ENCODE measurements around the gene DCX.

Gene DCX

DNA sequence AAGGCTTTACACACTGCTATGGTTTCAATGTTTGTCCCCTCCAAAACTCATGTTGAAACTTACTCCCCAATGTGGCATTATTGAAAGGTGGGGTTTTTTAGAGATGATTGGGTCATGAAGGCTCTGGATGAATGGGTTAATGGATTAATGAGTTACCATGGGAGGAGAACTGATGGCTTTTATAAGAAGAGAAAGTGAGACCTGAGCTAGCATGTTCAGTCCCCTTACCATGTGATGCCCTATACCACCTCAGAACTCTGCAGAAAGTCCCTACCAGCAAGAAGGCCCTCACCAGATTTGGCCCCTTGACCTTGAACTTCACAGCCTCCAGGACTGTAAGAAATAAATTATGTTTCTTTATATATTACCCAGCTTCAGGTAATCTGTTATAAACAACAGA, 72.8 kb downstream of the DCX start:
- Histone ChIP-seq H3K27me3 (ENCODE audit: low read depth, low read length) (no peaks in the 10 kb centered on the region), H2AFZ (ENCODE audit: low read depth, low read length) (no peak overlapping the region), H4K20me1 (ENCODE audit: insufficient read depth, low read length) (no peaks in the 10 kb centered on the region), H3K4me2 (ENCODE audit: low read length) (no peak overlapping the region), H3K9me3 (ENCODE audit: insufficient read depth, low read length) (no peaks in the 10 kb centered on the region), H3K79me2 (ENCODE audit: low read length) (no peaks in the 10 kb centered on the region), H3K27ac (ENCODE audit: low read length) (no peak overlapping the region), H3K36me3 (replicated peaks; ENCODE audit: low read depth, low read length) (no peaks in the 10 kb centered on the region), H3K4me1 (ENCODE audit: low read length) (no peaks in the 10 kb centered on the region), H3K9ac (ENCODE audit: low read length) (no peak overlapping the region), H3K4me3 (ENCODE audit: low read length) (no peak overlapping the region)
- TF ChIP-seq EZH2phosphoT487 (IDR thresholded peaks at IDR 0.05; ENCODE audit: low read depth), result no peak
- TF ChIP-seq, protein P1, sequence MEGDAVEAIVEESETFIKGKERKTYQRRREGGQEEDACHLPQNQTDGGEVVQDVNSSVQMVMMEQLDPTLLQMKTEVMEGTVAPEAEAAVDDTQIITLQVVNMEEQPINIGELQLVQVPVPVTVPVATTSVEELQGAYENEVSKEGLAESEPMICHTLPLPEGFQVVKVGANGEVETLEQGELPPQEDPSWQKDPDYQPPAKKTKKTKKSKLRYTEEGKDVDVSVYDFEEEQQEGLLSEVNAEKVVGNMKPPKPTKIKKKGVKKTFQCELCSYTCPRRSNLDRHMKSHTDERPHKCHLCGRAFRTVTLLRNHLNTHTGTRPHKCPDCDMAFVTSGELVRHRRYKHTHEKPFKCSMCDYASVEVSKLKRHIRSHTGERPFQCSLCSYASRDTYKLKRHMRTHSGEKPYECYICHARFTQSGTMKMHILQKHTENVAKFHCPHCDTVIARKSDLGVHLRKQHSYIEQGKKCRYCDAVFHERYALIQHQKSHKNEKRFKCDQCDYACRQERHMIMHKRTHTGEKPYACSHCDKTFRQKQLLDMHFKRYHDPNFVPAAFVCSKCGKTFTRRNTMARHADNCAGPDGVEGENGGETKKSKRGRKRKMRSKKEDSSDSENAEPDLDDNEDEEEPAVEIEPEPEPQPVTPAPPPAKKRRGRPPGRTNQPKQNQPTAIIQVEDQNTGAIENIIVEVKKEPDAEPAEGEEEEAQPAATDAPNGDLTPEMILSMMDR (IDR thresholded peaks at IDR 0.05; ENCODE audit: low read depth, low read length), result no peak

DNA sequence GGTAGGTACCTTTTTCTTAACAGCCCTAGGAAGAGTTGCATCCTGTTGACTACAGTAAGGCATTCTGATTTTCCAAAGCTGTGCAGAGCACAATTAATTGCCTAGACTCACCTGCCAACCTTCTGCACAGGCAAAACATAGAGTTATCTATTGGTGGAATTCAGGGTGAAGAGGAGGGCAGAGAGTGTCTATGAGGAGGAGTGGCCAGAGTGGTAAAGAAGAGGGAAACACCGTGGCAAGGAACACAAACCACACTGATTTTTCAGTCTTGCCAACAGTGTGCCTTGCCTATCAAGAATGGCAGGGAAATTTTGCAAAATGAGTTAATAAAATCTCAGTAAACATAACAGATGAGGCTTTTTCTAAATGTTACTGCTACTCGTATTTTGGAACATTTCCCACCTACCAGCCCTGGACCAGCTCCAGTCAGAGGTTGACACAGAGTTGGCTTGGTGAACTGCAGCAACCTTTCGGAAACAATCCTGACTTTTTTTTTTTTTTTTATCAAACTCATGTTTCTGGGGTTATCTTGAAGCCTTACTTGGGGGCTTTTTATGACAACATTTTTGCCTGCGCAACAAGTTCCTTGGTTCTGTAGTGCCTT, 73.8 kb downstream of the DCX start:
- no peaks in the 10 kb centered on the region for H3K79me2 ChIP-seq (ENCODE audit: low read length)
- no peaks in the 10 kb centered on the region for H4K20me1 ChIP-seq (ENCODE audit: insufficient read depth, low read length)
- H3K9me3 ChIP-seq (ENCODE audit: insufficient read depth, low read length), result no peaks in the 10 kb centered on the region
- no peak overlapping the region for H3K4me2 ChIP-seq (ENCODE audit: low read length)
- H3K27ac ChIP-seq (ENCODE audit: low read length), result no peak overlapping the region
- no peaks in the 10 kb centered on the region for H3K36me3 ChIP-seq (replicated peaks; ENCODE audit: low read depth, low read length)
- no peak overlapping the region for H2AFZ ChIP-seq (ENCODE audit: low read depth, low read length)
- no peaks in the 10 kb centered on the region for H3K27me3 ChIP-seq (ENCODE audit: low read depth, low read length)
- no peak for TF ChIP-seq EZH2phosphoT487 (IDR thresholded peaks at IDR 0.05; ENCODE audit: low read depth)
- TF ChIP-seq, protein P1 (IDR thresholded peaks at IDR 0.05; ENCODE audit: low read depth, low read length), result no peak
- H3K4me3 ChIP-seq (ENCODE audit: low read length), result no peak overlapping the region
- H3K4me1 ChIP-seq (ENCODE audit: low read length), result no peaks in the 10 kb centered on the region
- no peak overlapping the region for H3K9ac ChIP-seq (ENCODE audit: low read length)

DNA sequence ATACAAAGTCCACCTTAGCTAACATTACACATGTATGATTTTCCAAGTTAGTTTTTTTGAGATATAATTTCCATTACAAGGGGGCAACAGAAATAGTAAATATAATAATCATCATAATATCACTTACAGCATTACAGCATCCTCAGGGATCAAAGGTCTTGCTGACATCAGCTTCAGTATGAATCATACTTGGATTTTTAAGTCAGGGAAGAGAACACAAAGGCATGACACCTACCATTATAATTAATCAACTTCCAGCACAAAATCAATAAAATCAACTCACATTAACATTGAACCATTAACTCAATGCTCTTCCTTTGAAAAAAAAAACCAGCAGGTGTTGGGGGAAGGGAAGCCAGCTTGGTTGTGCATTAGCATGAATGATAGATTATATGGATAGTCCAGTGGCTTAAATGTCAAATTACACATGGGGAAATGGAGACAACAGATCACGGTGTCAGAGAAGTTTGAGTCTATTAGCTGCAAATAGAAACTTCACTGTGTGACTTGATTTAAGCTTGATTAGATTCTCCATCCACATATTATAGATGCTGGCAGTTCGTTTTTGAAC, 74.8 kb downstream of the DCX start:
- Histone ChIP-seq H4K20me1 (ENCODE audit: insufficient read depth, low read length) (no peaks in the 10 kb centered on the region), H3K4me2 (ENCODE audit: low read length) (no peak overlapping the region), H3K4me1 (ENCODE audit: low read length) (no peaks in the 10 kb centered on the region), H3K36me3 (replicated peaks; ENCODE audit: low read depth, low read length) (no peaks in the 10 kb centered on the region), H3K79me2 (ENCODE audit: low read length) (no peaks in the 10 kb centered on the region), H3K9me3 (ENCODE audit: insufficient read depth, low read length) (no peaks in the 10 kb centered on the region), H3K27ac (ENCODE audit: low read length) (no peak overlapping the region), H3K9ac (ENCODE audit: low read length) (no peak overlapping the region), H3K4me3 (ENCODE audit: low read length) (no peak overlapping the region), H3K27me3 (ENCODE audit: low read depth, low read length) (no peaks in the 10 kb centered on the region), H2AFZ (ENCODE audit: low read depth, low read length) (no peak overlapping the region)
- TF ChIP-seq, protein P1 (IDR thresholded peaks at IDR 0.05; ENCODE audit: low read depth, low read length), result no peak

DNA sequence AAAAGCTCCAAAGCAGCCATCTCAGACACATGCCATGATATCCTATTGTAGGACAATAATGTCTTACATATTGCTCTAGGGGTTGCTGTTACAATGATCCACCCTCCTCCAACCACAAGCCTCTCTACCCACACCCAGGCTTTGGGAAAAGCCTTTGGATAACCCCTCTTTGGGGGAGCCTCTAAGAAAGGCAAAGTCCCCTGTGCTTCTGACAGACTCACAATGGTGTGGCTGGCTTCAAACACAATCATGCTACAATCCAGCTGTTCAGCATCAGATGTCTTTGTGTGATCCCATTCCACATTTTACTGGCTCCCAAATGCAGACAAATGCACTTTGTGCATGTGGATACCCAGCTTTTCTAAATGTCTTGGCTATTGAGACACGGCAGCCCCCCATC, 75.9 kb downstream of the DCX start:
- H3K79me2 ChIP-seq (ENCODE audit: low read length), result no peaks in the 10 kb centered on the region
- H3K4me2 ChIP-seq (ENCODE audit: low read length), result no peak overlapping the region
- no peaks in the 10 kb centered on the region for H3K9me3 ChIP-seq (ENCODE audit: insufficient read depth, low read length)
- no peaks in the 10 kb centered on the region for H3K4me1 ChIP-seq (ENCODE audit: low read length)
- H3K36me3 ChIP-seq (replicated peaks; ENCODE audit: low read depth, low read length), result no peaks in the 10 kb centered on the region
- no peaks in the 10 kb centered on the region for H3K27me3 ChIP-seq (ENCODE audit: low read depth, low read length)
- no peak overlapping the region for H3K9ac ChIP-seq (ENCODE audit: low read length)
- H4K20me1 ChIP-seq (ENCODE audit: insufficient read depth, low read length), result no peaks in the 10 kb centered on the region
- H3K4me3 ChIP-seq (ENCODE audit: low read length), result no peak overlapping the region
- H2AFZ ChIP-seq (ENCODE audit: low read depth, low read length), result no peak overlapping the region
- no peak overlapping the region for H3K27ac ChIP-seq (ENCODE audit: low read length)
- TF ChIP-seq, protein P1 (IDR thresholded peaks at IDR 0.05; ENCODE audit: low read depth, low read length), result no peak
- no peak for TF ChIP-seq EZH2phosphoT487 (IDR thresholded peaks at IDR 0.05; ENCODE audit: low read depth)
